Immature natural killer cell (primary cell): ENCODE measurements around the gene VASH2. TPM values are rescaled to one million over a fixed set of nuclear protein-coding genes. Genes with fewer than 3 reads are reported as not detected.

Experiments
- DNase-seq, 3 donors: peaks; one replicate each; pipeline ENCODE4 v3.0.0; 2022; ENCODE audit warnings: mixed read lengths in 1 of 3
- H3K27ac Mint-ChIP-seq, 6 donors: one replicate each; pipeline ENCODE4 v1.8.0; 2020; ENCODE audit warnings: mixed read lengths in 6 of 6, mild to moderate bottlenecking in 5 of 6, inconsistent platforms in 4 of 6, moderate library complexity in 3 of 6
- H3K27me3 Mint-ChIP-seq, 3 donors: one replicate each; pipeline ENCODE4 v1.8.0; 2020 to 2021; ENCODE audit warnings: low read depth in 3 of 3, mild to moderate bottlenecking in 3 of 3, mixed read lengths in 3 of 3, moderate library complexity in 3 of 3, inconsistent platforms in 1 of 3
- H3K36me3 Mint-ChIP-seq, 3 donors: one replicate each; pipeline ENCODE4 v1.8.0; 2020; ENCODE audit warnings: mixed read lengths in 3 of 3, inconsistent platforms in 2 of 3, mild to moderate bottlenecking in 2 of 3
- H3K4me1 Mint-ChIP-seq, 2 donors: one replicate each; pipeline ENCODE4 v1.8.0; 2020; ENCODE audit warnings: inconsistent platforms in 2 of 2, mild to moderate bottlenecking in 2 of 2, mixed read lengths in 2 of 2, moderate library complexity in 1 of 2
- H3K4me3 Mint-ChIP-seq, 5 donors: one replicate each; pipeline ENCODE4 v1.8.0; 2020; ENCODE audit warnings: mild to moderate bottlenecking in 5 of 5, mixed read lengths in 5 of 5, inconsistent platforms in 3 of 5, moderate library complexity in 3 of 5
- H3K9me3 Mint-ChIP-seq, 6 donors: one replicate each; pipeline ENCODE4 v1.8.0; 2020; ENCODE audit warnings: mild to moderate bottlenecking in 6 of 6, mixed read lengths in 6 of 6, inconsistent platforms in 4 of 6, moderate library complexity in 3 of 6
- polyA plus RNA-seq, 3 donors: library from polyadenylated mRNA; unstranded; fragments of 300-500 nt; fragmentation: Illumina TruSeq; gene quantifications; one replicate each; pipeline ENCODE4 v1.2.3, GENCODE V29; 2021

VASH2 gene
- polyA plus RNA-seq, 3 donors from 2014 or later = 0.49 TPM; not detected in 2

- Mint-ChIP-seq H3K27ac (no peak overlapping the region), H3K4me1 (no peaks in the 10 kb centered on the region), H3K27me3 (peaks cover 1 to 4% (median 2%) of the 10 kb centered on the region in 3 donors), H3K9me3 (no peaks in the 10 kb centered on the region), H3K4me3 (no peak overlapping the region), H3K36me3 (no peaks in the 10 kb centered on the region)
- DNase-seq = no peak
Measured at GRCh38 chr1:212973426-212973825, 23.1 kb downstream of the VASH2 start.

GRCh38 chr1:212973899-212974298 lies 23.6 kb downstream of the VASH2 start:
- H3K9me3 Mint-ChIP-seq = no peaks in the 10 kb centered on the region
- H3K4me1 Mint-ChIP-seq = no peaks in the 10 kb centered on the region
- no peak overlapping the region for H3K4me3 Mint-ChIP-seq
- peaks cover 1 to 4% (median 2%) of the 10 kb centered on the region in 3 donors for H3K27me3 Mint-ChIP-seq
- no peak for DNase-seq
- no peak overlapping the region for H3K27ac Mint-ChIP-seq
- no peaks in the 10 kb centered on the region for H3K36me3 Mint-ChIP-seq

GRCh38 chr1:212974711-212975110 lies 24.4 kb downstream of the VASH2 start:
- no peak for DNase-seq
- Mint-ChIP-seq H3K4me3 (no peak overlapping the region), H3K27ac (no peak overlapping the region), H3K27me3 (peaks cover 1 to 4% (median 2%) of the 10 kb centered on the region in 3 donors), H3K4me1 (no peaks in the 10 kb centered on the region), H3K36me3 (no peaks in the 10 kb centered on the region), H3K9me3 (no peaks in the 10 kb centered on the region)

GRCh38 chr1:212975111-212975918 lies 25.0 kb downstream of the VASH2 start:
- Mint-ChIP-seq H3K36me3 (no peaks in the 10 kb centered on the region), H3K27ac (no peak overlapping the region), H3K27me3 (peaks cover 1 to 4% (median 2%) of the 10 kb centered on the region in 3 donors), H3K4me3 (no peak overlapping the region), H3K4me1 (no peaks in the 10 kb centered on the region), H3K9me3 (no peaks in the 10 kb centered on the region)
- no peak for DNase-seq

- no peaks in the 10 kb centered on the region for H3K36me3 Mint-ChIP-seq
- peaks cover 0 to 2% of the 10 kb centered on the region in 2 donors for H3K4me1 Mint-ChIP-seq
- no peaks in the 10 kb centered on the region for H3K9me3 Mint-ChIP-seq
- H3K27ac Mint-ChIP-seq = no peak overlapping the region
- peaks cover 0 to 4% (median 2%) of the 10 kb centered on the region in 3 donors for H3K27me3 Mint-ChIP-seq
- no peak overlapping the region for H3K4me3 Mint-ChIP-seq
- no peak for DNase-seq
Measured at GRCh38 chr1:212976586-212976985, 26.2 kb downstream of the VASH2 start.

GRCh38 chr1:212977781-212978645 lies 27.7 kb downstream of the VASH2 start:
- Mint-ChIP-seq H3K27ac (no peak overlapping the region), H3K9me3 (no peaks in the 10 kb centered on the region), H3K4me3 (no peak overlapping the region), H3K36me3 (no peaks in the 10 kb centered on the region), H3K27me3 (peaks cover 0 to 4% (median 2%) of the 10 kb centered on the region in 3 donors), H3K4me1 (peaks cover 4 to 7% of the 10 kb centered on the region in 2 donors)
- DNase-seq = no peak

- Mint-ChIP-seq H3K4me3 (no peak overlapping the region), H3K27ac (no peak overlapping the region), H3K4me1 (peaks cover 4 to 7% of the 10 kb centered on the region in 2 donors), H3K9me3 (no peaks in the 10 kb centered on the region), H3K36me3 (no peaks in the 10 kb centered on the region), H3K27me3 (peaks cover 0 to 5% (median 4%) of the 10 kb centered on the region in 3 donors)
- no peak for DNase-seq
Measured at GRCh38 chr1:212979340-212980122, 29.2 kb downstream of the VASH2 start.

- H3K27me3 Mint-ChIP-seq = peaks cover 0 to 5% (median 4%) of the 10 kb centered on the region in 3 donors
- peaks cover 4 to 7% of the 10 kb centered on the region in 2 donors for H3K4me1 Mint-ChIP-seq
- H3K4me3 Mint-ChIP-seq = no peak overlapping the region
- H3K36me3 Mint-ChIP-seq = no peaks in the 10 kb centered on the region
- no peak overlapping the region for H3K27ac Mint-ChIP-seq
- no peak for DNase-seq
- no peaks in the 10 kb centered on the region for H3K9me3 Mint-ChIP-seq
Measured at GRCh38 chr1:212980123-212980785, 29.9 kb downstream of the VASH2 start.

GRCh38 chr1:212981025-212981495 lies 30.7 kb downstream of the VASH2 start:
- peaks cover 4 to 7% of the 10 kb centered on the region in 2 donors for H3K4me1 Mint-ChIP-seq
- no peak overlapping the region for H3K4me3 Mint-ChIP-seq
- no peaks in the 10 kb centered on the region for H3K36me3 Mint-ChIP-seq
- DNase-seq = no peak
- H3K27ac Mint-ChIP-seq = no peak overlapping the region
- peaks cover 0 to 5% (median 4%) of the 10 kb centered on the region in 3 donors for H3K27me3 Mint-ChIP-seq
- H3K9me3 Mint-ChIP-seq = no peaks in the 10 kb centered on the region

- Mint-ChIP-seq H3K27me3 (peaks cover 0 to 5% (median 2%) of the 10 kb centered on the region in 3 donors), H3K4me3 (no peak overlapping the region), H3K36me3 (no peaks in the 10 kb centered on the region), H3K4me1 (peaks cover 4 to 7% of the 10 kb centered on the region in 2 donors), H3K27ac (peak overlapping the region in 1 of 6 donors; percentile 70), H3K9me3 (no peaks in the 10 kb centered on the region)
- DNase-seq = peak in 1 of 3 donors; percentile 5
Measured at GRCh38 chr1:212981571-212982328, 31.4 kb downstream of the VASH2 start.

GRCh38 chr1:212982430-212983152 lies 32.2 kb downstream of the VASH2 start:
- DNase-seq = no peak
- no peaks in the 10 kb centered on the region for H3K36me3 Mint-ChIP-seq

GRCh38 chr1:212983482-212983881 lies 33.1 kb downstream of the VASH2 start:
- peaks cover 4 to 7% of the 10 kb centered on the region in 2 donors for H3K4me1 Mint-ChIP-seq
- no peaks in the 10 kb centered on the region for H3K36me3 Mint-ChIP-seq
- no peak overlapping the region for H3K4me3 Mint-ChIP-seq
- no peak for DNase-seq
- H3K27ac Mint-ChIP-seq = no peak overlapping the region
- H3K9me3 Mint-ChIP-seq = no peaks in the 10 kb centered on the region
- peaks cover 0 to 5% (median 0%) of the 10 kb centered on the region in 3 donors for H3K27me3 Mint-ChIP-seq

More at GRCh38 chr1:212982430-212983152, 32.2 kb downstream of the VASH2 start:
- no peak overlapping the region for H3K27ac Mint-ChIP-seq
- peaks cover 0 to 5% (median 0%) of the 10 kb centered on the region in 3 donors for H3K27me3 Mint-ChIP-seq
- H3K4me3 Mint-ChIP-seq = no peak overlapping the region
- peaks cover 4 to 7% of the 10 kb centered on the region in 2 donors for H3K4me1 Mint-ChIP-seq
- H3K9me3 Mint-ChIP-seq = no peaks in the 10 kb centered on the region
